K562 (cell line): Measurements from ENCODE around the gene FTSJ1. TPM values are rescaled to one million over a fixed set of nuclear protein-coding genes. Genes with fewer than 3 reads are reported as not detected.

Experiments used
- BMI1 ChIP-seq: fragments of 150-350 bp; IDR thresholded peaks from 2 replicates; pipeline ENCODE4 v1.6.1; 2014; ENCODE audit warnings: low read length
- CEBPB ChIP-seq: fragments of 450-650 bp; IDR thresholded peaks from 2 replicates; pipeline ENCODE4 v1.6.1; 2016; ENCODE audit warnings: missing genetic modification characterization, missing compliant biosample characterization
- CREBBP ChIP-seq: IDR thresholded peaks from one replicate; pipeline ENCODE4 v1.6.1; 2012; ENCODE audit warnings: low read depth, mild to moderate bottlenecking, control low read depth, inconsistent platforms, low read length
- ELF4 ChIP-seq: fragments of 450-650 bp; formaldehyde crosslinking; IDR thresholded peaks from 2 replicates; pipeline ENCODE4 v1.4.0; 2022; ENCODE audit warnings: missing genetic modification characterization
- ETV5 ChIP-seq: sonication (generic); formaldehyde crosslinking; IDR thresholded peaks from 2 replicates; pipeline ENCODE4 v1.4.0; 2020; ENCODE audit warnings: low read depth, mild to moderate bottlenecking, missing genetic modification reagents
- GTF2A2 ChIP-seq: IDR thresholded peaks from 2 replicates; pipeline ENCODE4 v1.6.1; 2016; ENCODE audit warnings: mild to moderate bottlenecking, missing genetic modification characterization, missing compliant biosample characterization
- MEF2A ChIP-seq: IDR thresholded peaks from 2 replicates; pipeline ENCODE4 v1.6.1; 2011; ENCODE audit warnings: low read depth, mild to moderate bottlenecking, low read length, moderate library complexity; ENCODE audit not compliant: control insufficient read depth
- NCOA1 ChIP-seq: fragments of 450-650 bp; IDR thresholded peaks from 2 replicates; pipeline ENCODE4 v1.6.1; 2016; ENCODE audit warnings: low read depth
- NCOA4 ChIP-seq: fragments of 450-650 bp; IDR thresholded peaks from 2 replicates; pipeline ENCODE4 v1.6.1; 2018; ENCODE audit warnings: mild to moderate bottlenecking; ENCODE audit not compliant: partially characterized antibody
- NUFIP1 ChIP-seq: fragments of 450-650 bp; IDR thresholded peaks from 2 replicates; pipeline ENCODE4 v1.6.1; 2018; ENCODE audit not compliant: partially characterized antibody
- RBM14 ChIP-seq: fragments of 200-400 bp; formaldehyde crosslinking; IDR thresholded peaks from 2 replicates; pipeline ENCODE4 v1.6.1; 2018; ENCODE audit warnings: low read depth, mild to moderate bottlenecking, low read length, moderate library complexity, borderline replicate concordance; ENCODE audit not compliant: insufficient read depth
- RCOR1 ChIP-seq, 2 experiments: IDR thresholded peaks; 2 replicates each; pipeline ENCODE4 v1.6.1; 2012; ENCODE audit warnings: low read depth in 2 of 2, low read length in 2 of 2, borderline replicate concordance in 1 of 2, improper control_type of control experiment in 1 of 2
- SAFB ChIP-seq: fragments of 200-400 bp; formaldehyde crosslinking; IDR thresholded peaks from 2 replicates; pipeline ENCODE4 v1.6.1; 2017; ENCODE audit warnings: low read depth, low read length, borderline replicate concordance
- SMARCE1 ChIP-seq: fragments of 450-650 bp; IDR thresholded peaks from 2 replicates; pipeline ENCODE4 v1.7.1; 2016; ENCODE audit warnings: mild to moderate bottlenecking
- SRSF1 ChIP-seq: fragments of 200-400 bp; formaldehyde crosslinking; IDR thresholded peaks from 2 replicates; pipeline ENCODE4 v1.6.1; 2017; ENCODE audit warnings: mild to moderate bottlenecking, low read depth, low read length, moderate library complexity
- THRAP3 ChIP-seq: fragments of 450-650 bp; IDR thresholded peaks from 2 replicates; pipeline ENCODE4 v1.6.1; 2016; ENCODE audit warnings: mild to moderate bottlenecking, inconsistent platforms, borderline replicate concordance
- ZNF253 ChIP-seq: fragments of 250-450 bp; sonication (Bioruptor Pico); conservative IDR thresholded peaks from 2 replicates; pipeline ENCODE4 v1.6.1; 2021; ENCODE audit warnings: mild to moderate bottlenecking
- ZNF311 ChIP-seq: fragments of 250-450 bp; sonication (Bioruptor Pico); IDR thresholded peaks from 2 replicates; pipeline ENCODE4 v1.4.0; 2020; ENCODE audit warnings: mild to moderate bottlenecking, moderate library complexity
- ZNF668 ChIP-seq: fragments of 250-450 bp; sonication (Bioruptor Pico); IDR thresholded peaks from 2 replicates; pipeline ENCODE4 v1.8.0; 2022; ENCODE audit warnings: mild to moderate bottlenecking, inconsistent platforms
- polyA plus RNA-seq, 8 experiments: library from polyadenylated mRNA; depleted of rRNA in 4 of 8; stranded (reverse) in 5 of 8; unstranded in 3 of 8; fragments of >200 nt; fragmentation: Nextera tagmentation in 2 of 8; fragmentation: Illumina TruSeq in 1 of 8; extraction: Ambion mirVana in 2 of 8; extraction: Trizol in 1 of 8; gene quantifications; 2 replicates each; pipeline versions ENCODE4 v1.2.1 to v1.2.3, GENCODE V29; 2011 to 2014; ENCODE audit warnings: inconsistent platforms in 1 of 8, missing spikeins in 1 of 8
- total RNA-seq, 7 experiments: library from RNA; depleted of rRNA in 6 of 7; stranded (reverse); fragments of >200 nt in 6 of 7; fragmentation: Illumina TruSeq in 2 of 7; extraction: Trizol in 2 of 7; gene quantifications; 2 replicates each; pipeline versions ENCODE4 v1.2.1 to v1.2.3, GENCODE V29; 2011 to 2021; ENCODE audit warnings: low replicate concordance in 1 of 7
- TF ChIP-seq, protein P1 (sequence below): sonication (generic); formaldehyde crosslinking; IDR thresholded peaks from 2 replicates; pipeline ENCODE4 v1.8.1; 2023; ENCODE audit warnings: mild to moderate bottlenecking, missing genetic modification reagents
- TF ChIP-seq, protein P2 (sequence below): IDR thresholded peaks from 3 replicates; pipeline ENCODE4 v1.6.1; 2011; ENCODE audit warnings: borderline replicate concordance, mild to moderate bottlenecking, moderate library complexity; ENCODE audit not compliant: insufficient read length; ENCODE audit errors: extremely low read depth
- TF ChIP-seq, protein P3 (sequence below): fragments of 250-450 bp; sonication (Bioruptor Pico); IDR thresholded peaks from 2 replicates; pipeline ENCODE4 v1.5.0; 2021; ENCODE audit warnings: mild to moderate bottlenecking, borderline replicate concordance
- TF ChIP-seq, protein P4 (sequence below): fragments of 250-450 bp; sonication (Bioruptor Pico); IDR thresholded peaks from 2 replicates; pipeline ENCODE4 v1.8.0; 2022; ENCODE audit warnings: moderate library complexity, mild to moderate bottlenecking, inconsistent platforms

FTSJ1 gene
- total and polyA plus RNA-seq, 9 of the 15 experiments (the other 6 are each of a cell fraction or from before 2014, with no cell fraction given) = 12.2 to 95.6 (median 71.6) TPM

DNA sequence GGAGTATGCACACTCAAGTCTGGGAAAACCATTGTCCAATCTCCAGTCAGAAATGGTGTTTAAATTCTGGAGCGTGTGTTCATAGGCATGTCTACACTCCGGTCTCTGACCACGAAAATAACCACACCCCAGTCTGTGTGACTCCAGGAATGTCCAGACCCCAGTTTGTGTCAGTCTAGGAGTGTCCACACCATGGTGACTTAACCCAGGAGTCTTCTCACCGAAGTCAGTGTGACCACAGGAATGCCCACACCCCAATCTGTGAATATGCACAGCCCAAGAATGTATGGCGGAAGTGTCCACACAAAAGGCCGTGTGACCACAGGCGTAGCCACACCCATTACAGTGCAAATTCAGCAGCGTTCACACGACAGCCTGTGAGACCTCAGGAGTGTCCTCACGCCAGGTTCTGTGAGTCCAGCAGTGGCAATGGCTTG, 11.4 kb downstream of the FTSJ1 start (continued):
- TF ChIP-seq, protein P1, sequence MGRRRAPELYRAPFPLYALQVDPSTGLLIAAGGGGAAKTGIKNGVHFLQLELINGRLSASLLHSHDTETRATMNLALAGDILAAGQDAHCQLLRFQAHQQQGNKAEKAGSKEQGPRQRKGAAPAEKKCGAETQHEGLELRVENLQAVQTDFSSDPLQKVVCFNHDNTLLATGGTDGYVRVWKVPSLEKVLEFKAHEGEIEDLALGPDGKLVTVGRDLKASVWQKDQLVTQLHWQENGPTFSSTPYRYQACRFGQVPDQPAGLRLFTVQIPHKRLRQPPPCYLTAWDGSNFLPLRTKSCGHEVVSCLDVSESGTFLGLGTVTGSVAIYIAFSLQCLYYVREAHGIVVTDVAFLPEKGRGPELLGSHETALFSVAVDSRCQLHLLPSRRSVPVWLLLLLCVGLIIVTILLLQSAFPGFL (CRISPR knock-in tag) = no peak
- TF ChIP-seq SRSF1 = no peak
- TF ChIP-seq, protein P2, sequence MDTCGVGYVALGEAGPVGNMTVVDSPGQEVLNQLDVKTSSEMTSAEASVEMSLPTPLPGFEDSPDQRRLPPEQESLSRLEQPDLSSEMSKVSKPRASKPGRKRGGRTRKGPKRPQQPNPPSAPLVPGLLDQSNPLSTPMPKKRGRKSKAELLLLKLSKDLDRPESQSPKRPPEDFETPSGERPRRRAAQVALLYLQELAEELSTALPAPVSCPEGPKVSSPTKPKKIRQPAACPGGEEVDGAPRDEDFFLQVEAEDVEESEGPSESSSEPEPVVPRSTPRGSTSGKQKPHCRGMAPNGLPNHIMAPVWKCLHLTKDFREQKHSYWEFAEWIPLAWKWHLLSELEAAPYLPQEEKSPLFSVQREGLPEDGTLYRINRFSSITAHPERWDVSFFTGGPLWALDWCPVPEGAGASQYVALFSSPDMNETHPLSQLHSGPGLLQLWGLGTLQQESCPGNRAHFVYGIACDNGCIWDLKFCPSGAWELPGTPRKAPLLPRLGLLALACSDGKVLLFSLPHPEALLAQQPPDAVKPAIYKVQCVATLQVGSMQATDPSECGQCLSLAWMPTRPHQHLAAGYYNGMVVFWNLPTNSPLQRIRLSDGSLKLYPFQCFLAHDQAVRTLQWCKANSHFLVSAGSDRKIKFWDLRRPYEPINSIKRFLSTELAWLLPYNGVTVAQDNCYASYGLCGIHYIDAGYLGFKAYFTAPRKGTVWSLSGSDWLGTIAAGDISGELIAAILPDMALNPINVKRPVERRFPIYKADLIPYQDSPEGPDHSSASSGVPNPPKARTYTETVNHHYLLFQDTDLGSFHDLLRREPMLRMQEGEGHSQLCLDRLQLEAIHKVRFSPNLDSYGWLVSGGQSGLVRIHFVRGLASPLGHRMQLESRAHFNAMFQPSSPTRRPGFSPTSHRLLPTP = no peak
- peak; percentile 34; the same call in 1 of the 2 replicates for TF ChIP-seq ETV5 (CRISPR knock-in tag)
- no peak for TF ChIP-seq THRAP3
- TF ChIP-seq SMARCE1 = no peak
- no peak for TF ChIP-seq NCOA1
- TF ChIP-seq ZNF668 (CRISPR knock-in tag) = no peak
- no peak for TF ChIP-seq NCOA4
- TF ChIP-seq ZNF253 = no peak
- TF ChIP-seq CEBPB (tag) = no peak
- TF ChIP-seq RCOR1 (IDR thresholded peaks at IDR 0.05; ENCODE audit: borderline replicate concordance in 1 of 2, low read depth in 2 of 2, low read length in 2 of 2) = peak in 1 of 2 experiments; percentile 76; a peak in 2 of 4 replicates
- TF ChIP-seq, protein P3, sequence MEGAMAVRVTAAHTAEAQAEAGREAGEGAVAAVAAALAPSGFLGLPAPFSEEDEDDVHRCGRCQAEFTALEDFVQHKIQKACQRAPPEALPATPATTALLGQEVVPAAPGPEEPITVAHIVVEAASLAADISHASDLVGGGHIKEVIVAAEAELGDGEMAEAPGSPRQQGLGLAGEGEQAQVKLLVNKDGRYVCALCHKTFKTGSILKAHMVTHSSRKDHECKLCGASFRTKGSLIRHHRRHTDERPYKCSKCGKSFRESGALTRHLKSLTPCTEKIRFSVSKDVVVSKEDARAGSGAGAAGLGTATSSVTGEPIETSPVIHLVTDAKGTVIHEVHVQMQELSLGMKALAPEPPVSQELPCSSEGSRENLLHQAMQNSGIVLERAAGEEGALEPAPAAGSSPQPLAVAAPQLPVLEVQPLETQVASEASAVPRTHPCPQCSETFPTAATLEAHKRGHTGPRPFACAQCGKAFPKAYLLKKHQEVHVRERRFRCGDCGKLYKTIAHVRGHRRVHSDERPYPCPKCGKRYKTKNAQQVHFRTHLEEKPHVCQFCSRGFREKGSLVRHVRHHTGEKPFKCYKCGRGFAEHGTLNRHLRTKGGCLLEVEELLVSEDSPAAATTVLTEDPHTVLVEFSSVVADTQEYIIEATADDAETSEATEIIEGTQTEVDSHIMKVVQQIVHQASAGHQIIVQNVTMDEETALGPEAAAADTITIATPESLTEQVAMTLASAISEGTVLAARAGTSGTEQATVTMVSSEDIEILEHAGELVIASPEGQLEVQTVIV = no peak
- no peak for TF ChIP-seq ELF4 (CRISPR knock-in tag)
- no peak for TF ChIP-seq GTF2A2 (tag)
- TF ChIP-seq, protein P4, sequence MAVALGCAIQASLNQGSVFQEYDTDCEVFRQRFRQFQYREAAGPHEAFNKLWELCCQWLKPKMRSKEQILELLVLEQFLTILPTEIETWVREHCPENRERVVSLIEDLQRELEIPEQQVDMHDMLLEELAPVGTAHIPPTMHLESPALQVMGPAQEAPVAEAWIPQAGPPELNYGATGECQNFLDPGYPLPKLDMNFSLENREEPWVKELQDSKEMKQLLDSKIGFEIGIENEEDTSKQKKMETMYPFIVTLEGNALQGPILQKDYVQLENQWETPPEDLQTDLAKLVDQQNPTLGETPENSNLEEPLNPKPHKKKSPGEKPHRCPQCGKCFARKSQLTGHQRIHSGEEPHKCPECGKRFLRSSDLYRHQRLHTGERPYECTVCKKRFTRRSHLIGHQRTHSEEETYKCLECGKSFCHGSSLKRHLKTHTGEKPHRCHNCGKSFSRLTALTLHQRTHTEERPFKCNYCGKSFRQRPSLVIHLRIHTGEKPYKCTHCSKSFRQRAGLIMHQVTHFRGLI (CRISPR knock-in tag) = no peak
- TF ChIP-seq BMI1 = no peak
- TF ChIP-seq RBM14 = no peak
- TF ChIP-seq NUFIP1 = no peak
- no peak for TF ChIP-seq MEF2A
- no peak for TF ChIP-seq ZNF311 (CRISPR knock-in tag)
- no peak for TF ChIP-seq CREBBP
- no peak for TF ChIP-seq SAFB
